KG1 (cell line): ENCODE measurements around the gene GCM1.

Experiments
- DNase-seq: peaks from one replicate; lab custom pipeline; 2025; lab: John Stamatoyannopoulos, UW

GCM1 gene

DNA sequence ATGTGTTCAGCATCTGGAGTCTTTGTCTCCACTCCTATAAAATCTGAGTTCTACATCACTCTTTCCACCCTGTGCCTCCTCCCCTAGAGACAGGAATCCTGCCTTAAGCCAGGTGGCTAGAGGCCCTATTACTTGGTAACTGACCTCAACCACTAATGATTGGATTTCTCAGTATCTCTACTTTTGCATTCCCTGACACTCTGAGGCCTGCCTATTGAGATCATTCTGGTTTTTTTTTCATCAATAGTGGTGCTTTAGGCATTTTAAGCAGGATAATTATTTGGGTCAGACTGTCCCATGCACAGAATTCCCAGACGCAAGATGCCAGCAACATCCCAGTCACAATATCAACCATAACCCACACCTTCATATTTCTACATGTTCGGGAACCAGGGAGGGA, 3.9 kb upstream of the GCM1 start:
- no peak for DNase-seq

DNA sequence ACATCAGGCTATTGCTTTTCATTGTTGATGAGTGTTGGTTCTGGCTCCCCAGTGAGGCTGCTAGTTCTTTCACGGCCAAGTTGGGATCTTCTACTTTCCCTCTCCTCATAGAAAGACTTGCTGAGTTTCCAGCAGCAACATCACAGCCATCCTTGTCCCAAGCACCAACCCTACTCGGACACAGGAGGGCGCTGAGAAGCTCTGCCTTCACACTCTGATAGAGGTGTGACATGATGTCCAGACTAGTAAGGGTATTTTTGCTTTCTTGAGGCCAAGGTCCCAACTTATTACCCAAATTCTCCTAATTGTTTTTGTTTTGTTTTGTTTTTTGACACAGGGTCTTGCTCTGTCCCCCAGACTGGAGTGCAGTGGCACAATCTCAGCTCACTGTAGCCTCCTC, 3.0 kb upstream of the GCM1 start:
- DNase-seq, result no peak

DNA sequence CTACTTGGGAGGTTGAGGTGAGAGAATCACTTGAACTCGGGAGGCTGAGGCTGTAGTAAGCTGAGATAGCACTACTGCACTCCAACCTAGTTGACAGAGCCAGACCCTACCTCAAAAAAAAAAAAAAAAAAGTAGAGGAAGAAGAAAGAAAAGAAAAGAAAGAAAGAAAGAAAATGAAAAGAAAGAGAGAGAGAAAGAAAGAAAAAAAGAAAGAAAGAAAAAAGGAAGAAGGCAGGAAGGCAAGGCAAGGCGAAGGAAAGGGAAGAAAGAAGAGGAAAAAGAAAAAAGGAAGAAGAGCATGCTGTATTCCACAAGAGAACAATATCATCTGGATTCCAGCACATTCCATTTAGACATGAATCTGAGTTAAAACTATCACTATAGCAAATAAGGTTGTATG, 3.8 kb downstream of the GCM1 start:
- DNase-seq, result no peak

DNA sequence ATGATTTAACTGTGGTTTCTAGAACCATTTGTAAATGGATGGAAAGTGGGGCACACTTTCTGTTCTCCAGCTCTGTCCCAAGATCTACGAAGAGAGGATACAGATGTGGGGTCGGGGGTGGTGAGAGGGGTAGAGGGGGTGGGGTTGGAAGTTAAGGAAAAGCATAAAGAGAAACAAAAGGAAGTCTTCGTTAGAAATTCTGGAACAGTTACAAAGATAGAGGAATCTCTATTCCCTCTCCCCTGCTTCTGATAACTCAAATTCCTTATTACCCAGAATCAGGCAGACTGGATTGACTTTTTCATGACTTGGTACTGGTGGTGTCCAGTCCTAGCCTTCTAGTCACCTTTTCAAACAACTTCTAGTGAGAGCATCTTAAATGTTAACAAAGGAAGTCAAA, 4.9 kb downstream of the GCM1 start:
- DNase-seq, result no peak

DNA sequence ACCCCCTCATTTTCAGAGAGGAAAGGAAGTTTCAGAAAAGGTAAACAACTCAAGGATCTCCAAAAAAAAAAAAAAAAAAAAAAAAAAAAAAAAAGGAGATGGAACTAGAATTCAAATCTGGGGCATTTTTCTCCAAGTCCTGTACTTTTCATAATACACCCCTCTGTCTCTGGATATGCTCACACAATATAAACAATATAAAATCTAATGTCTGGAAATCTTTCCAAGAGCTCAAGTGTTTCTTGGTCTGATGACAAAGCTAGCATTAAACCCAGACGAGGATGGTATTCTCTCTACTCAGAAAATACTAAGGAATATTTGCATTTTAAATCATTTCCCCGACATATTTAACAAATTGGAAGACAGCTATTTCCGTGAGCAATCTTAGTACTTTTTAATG, 5.8 kb downstream of the GCM1 start:
- DNase-seq, result no peak

DNA sequence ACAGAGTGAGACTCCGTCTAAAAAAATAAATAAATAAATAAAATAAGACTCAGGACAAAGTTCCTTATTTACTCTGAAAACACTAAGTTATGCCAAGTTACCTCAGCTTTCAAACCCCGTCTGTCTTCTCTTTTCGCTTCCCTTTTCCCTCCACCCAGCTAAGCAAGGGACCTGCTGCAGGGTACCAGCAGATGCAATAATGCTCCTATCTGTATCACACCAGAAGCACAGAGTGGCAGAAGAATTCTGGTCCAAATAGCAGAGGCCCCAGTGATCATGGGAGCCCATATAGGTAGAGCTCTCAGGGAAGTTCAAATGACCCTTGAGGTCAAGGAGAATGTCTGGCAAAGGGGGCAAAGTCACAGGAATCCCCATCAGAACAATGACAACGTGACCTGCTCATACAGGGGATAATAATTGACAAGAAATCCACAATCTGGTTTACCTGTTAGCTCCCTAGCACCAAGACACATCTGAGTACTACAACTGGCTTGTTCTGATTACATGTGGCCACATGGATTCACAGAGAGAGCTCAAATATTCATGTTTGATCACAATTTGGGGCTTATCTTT, 8.7 kb downstream of the GCM1 start:
- no peak for DNase-seq

DNA sequence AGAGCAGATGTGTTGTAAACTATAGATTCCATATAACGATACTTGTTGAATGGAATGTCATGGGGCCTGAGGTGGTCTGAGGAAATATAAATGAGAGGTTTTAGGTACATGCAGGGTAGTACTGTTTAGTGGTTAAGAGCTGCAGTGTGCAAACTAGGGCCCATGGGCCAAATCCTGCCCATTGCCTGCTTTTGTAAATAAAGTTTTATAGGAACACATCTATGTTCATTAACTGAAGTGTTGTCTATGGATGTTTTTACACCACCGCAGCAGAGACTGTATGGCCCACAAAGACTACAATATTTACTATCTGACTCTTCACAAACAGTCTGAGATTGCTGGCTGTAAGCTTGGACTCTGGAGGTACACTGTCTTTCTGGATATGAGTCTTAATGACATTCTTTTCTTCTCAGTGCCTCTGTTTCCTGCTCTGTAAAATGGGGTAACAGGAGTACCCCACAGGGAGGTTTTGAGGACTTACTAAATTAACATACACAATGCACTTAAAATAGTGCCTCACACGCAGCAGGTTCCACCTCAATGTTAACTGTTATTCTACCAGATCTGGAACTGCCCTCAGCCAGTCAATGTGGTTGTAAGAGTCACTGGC, 12.5 kb downstream of the GCM1 start:
- no peak for DNase-seq

DNA sequence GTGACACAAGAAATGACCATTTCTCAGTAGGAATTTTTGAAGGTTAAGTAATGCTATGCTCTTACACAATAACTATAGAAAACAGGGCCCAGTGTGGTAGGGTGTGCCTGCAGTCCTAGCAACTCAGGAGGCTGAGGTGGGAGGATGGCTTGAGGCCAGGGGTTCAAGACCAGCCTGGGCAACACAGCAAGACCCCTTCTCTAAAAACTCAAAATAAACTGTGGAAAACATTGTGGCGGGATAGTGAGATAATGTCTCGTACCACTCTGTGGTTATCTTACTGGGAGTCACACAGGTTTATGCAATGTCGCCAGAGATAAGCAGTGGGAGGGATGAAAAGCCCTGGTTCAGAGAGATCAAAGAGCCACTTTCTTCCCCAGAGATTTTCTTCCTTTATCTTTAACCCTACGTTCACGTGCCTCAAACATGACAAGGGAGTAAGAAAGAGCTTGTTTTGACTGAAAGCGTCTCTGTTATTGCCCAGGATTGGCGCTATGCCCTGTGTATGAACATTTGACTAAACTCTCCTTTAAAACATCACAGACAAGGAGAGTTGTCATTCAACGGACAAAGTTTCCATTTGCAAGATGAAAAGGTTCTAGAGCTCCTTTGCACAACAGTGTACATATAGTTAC, 13.9 kb downstream of the GCM1 start:
- DNase-seq, result no peak

DNA sequence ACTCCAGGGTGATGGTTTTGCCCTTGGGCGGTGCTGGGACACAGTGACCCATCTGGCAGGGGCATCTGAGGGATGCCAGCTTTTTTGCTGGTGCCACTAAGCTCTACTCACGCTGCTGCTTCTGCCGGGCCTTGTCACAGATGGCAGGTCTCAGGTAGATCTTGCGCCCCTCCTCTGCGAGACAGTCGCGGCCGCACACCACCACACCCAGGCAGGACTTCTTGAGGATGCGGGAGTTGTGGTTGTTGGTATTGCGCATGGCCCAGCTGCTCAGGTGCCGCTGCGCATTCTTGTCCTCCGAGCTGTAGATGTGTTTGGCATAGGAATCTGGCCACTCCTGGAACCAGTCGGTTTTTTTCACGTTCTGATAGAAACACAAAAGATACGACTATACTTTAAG, 14.7 kb downstream of the GCM1 start:
- no peak for DNase-seq

DNA sequence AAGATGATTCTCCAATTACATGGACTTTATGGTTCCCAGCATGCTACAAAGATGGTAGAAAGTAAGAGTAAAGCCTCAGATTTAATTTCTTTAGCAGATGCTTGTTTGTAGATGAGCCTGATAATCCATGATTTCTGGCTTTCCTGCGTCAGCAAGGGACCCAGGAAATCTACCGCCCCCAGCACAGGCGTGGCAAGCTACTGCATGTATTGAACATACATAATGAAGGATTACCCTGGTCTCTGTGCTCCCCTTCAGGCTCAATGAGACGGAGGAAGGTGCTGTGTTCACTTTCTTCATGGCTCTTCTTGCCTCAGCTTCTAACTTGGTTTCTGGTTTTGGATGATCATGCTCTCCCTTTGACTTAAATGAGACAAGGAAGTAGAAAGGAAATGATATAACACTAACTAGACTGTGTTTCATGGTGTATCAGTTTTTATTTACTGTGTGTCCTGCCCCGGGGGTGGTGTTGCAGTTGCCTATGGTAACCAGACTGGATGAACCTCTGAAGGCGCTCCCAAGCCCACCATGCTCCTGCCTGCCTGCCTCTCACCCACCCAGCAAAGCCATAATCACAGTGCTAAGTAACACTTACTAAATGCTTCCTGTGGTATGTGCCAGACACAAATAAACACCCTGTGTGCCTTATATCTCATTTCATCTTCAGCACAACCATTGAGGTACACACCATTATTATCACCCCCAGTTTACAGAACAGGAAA, 17.9 kb downstream of the GCM1 start:
- no peak for DNase-seq

DNA sequence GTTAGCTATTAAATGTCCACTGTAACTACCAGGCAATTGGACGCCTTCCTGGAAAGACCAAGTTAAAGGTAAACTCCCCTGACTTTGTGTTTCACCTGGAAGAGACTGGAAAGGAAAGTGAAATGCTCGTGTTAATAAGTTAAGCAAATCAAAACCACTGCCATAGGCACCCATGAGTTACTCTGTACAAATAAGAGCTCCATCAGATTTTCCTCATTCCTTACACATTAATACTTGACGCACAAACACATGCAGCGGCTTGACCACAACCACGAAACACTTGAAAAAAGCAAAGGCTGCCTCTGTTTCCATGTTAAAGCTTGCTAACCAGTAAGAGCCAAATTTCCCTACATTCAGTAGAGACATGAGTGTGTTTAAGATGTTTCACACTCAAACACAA, 19.8 kb downstream of the GCM1 start:
- no peak for DNase-seq

DNA sequence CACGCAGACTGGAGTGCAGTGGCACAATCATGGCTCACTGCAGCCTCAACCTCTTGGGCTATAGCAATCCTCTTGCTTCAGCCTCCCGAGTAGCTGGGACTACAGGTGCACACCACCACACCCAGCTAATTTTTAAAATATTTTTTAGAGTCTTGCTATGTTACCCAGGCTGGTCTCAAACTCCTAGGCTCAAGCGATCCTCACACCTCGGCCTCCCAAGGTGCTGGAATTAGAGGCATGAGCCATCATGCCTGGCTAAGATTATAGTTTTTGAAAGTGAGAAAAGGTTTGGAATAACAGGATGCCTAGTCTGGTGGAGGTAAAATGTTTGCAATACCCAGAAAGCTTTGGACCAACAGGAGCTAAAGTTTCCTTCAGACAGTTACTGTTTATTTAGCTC, 23.4 kb downstream of the GCM1 start:
- no peak for DNase-seq

DNA sequence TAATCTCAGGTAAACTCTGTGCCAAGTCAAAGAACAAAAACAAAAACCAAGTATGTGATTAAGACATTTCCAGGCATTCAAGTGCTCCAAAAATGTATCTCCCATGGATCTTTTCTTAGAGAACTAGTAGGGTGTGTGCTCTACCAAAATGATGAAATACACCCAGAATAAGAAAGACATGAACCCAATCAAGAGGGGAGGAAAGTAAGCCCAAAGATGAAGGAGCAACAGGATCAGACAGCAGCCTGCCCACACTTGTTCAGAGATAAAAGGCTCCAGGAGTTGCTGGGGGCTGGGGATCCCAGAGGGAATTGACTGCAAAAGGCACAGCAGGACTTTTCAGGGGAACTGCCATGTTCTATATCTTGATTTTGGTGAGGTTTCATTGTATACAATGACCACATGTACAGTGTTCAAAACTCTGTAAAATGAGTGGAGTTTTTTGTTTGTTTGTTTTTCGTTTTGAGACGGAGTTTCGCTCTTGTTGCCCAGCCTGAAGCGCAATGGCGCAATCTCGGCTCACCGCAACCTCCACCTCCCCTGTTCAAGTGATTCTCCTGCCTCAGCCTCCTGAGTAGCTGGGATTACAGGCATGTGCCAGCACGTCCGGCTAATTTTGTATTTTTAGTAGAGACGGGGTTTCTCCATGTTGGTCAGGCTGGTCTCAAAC, 24.4 kb downstream of the GCM1 start:
- no peak for DNase-seq

DNA sequence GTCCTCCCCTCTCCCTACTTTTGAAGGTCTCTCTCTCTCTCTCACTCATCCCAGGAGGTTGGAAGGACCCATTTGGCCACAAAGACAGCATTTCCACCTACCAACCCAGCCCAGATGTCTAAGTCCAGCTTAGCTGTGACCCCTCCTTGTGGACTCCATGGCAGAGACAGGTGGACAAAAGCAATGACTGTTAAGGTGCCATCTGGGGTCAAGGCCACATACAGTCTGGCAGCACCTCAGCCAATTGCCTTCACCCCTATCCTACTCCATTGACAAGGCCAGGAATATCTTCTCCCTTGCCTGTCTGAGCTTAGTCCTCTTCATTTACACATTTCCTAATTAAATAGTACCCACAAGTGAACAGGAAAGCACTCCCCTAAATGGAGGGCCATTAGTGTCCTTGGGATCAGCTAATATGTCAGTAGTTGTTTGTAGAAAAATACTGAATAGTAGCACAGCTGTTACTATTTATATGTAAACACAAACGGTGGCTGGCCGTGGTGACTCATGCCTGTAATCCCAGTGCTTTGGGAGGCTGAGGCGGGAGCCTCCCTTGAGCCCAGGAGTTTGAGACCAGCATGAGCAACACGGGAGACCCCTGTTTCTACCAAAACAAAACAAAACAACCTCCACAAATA, 28.8 kb downstream of the GCM1 start:
- DNase-seq, result no peak

DNA sequence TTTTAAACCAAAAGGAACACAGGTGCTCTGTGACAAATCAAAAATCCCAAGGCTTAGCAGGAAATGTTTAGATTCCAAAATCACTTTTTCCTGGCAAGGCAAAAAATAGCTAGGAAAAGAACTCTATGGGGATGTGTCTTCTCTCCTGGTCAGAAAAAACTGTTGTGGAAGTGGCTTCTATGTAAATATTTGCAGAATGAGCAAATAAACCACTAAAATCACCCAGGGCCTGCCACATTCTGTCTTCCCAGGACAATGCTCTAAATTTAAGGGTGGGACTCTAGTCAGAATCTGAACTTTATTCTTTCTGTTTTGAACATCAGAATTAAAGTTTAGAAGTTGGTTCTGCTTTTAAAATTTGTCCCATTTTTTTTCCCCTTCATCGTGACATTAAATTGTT, 29.3 kb downstream of the GCM1 start:
- no peak for DNase-seq

DNA sequence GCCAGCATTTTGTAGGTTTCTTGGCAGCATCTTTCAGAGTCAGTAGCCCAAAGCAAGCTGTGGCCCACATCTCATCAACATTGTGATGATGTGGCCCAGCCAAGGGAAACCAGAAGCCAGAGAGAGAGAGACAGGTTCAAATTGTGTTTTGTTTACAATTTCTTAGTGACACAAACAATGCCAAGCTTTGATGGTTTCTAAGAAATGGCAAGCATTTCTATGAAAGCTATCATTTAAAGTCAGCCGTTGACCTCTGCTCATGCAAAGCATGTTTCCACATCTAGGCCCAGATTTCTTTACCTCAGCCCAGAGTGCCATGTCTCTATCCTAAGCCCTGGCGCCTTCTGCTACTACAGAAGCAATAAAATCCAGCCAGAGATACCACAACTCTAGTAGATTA, 32.9 kb downstream of the GCM1 start:
- no peak for DNase-seq

DNA sequence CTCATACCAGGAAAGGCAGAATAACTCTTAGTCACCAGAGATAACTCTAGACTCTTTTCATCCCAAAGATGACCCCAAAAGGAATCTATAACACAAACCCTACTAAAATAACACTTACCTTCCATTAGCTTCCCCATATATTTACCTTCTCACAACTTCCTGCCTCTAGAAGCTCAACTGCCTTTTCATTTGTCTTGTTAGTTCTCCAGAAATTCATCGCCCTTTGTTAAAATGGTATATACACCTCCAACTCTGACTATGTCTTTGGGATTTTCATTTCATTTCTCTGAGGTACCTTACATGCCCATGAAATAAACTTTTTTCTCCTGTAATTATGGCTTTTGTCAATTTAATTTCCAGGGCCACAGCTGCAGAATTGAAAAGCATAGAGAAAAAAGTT, 33.5 kb downstream of the GCM1 start:
- DNase-seq, result no peak

DNA sequence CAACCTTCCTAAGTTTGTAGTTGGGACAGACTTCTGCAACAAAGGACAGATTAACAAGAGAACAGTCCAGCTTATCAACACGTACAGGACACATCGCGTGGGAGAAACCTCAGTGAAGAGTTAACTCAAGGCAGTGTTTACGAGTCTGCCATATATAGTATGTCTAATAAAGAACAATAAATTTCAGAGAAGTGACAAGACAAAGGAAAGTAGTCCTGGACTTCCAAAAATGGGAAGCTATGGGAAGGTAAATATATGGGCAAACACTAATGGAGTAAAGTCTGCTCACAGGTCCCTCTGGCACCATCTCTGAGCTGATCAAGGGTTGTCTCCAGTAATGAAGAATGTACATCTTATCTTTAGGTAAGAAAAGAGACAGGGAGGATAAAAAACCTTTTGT, 34.9 kb downstream of the GCM1 start:
- DNase-seq, result no peak

DNA sequence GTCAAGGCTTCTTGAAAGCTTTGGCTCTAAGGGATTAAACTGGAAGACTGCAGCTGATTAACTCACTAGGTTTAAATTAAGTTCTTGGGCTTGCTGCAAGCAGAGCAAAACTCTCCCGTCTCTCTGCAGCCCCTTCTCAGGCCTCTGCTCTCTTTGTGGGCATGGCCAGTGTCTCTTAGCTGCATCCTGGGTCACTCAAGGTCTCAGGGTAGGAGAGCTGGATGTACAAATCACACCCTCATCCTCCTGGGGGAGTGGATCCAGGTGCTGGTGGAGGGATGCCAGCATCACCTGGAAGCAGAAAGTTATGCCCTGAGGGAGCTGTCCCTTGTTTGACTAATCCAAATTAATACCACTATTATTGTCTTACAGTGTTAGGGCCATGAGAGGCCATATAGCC, 35.8 kb downstream of the GCM1 start:
- no peak for DNase-seq

DNA sequence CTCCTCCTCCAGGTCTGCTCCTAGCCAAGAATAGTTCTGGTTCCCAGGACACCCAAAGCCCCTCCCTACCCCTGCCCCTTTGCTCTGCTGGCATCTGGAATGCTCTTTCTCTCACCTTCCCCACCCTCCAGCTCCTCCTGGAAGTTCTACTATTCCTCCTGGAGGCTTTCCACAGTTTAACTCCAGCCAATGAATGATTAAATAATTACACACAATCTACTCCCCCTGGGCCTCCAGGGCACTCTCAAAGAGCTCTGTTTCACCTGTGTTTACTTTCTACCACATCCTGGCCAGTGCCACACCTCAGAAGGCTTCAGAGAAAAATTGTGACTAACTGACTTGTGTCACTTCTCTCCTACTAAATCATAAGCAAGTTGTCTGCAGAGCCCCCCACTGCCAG, 36.2 kb downstream of the GCM1 start:
- DNase-seq, result no peak

DNA sequence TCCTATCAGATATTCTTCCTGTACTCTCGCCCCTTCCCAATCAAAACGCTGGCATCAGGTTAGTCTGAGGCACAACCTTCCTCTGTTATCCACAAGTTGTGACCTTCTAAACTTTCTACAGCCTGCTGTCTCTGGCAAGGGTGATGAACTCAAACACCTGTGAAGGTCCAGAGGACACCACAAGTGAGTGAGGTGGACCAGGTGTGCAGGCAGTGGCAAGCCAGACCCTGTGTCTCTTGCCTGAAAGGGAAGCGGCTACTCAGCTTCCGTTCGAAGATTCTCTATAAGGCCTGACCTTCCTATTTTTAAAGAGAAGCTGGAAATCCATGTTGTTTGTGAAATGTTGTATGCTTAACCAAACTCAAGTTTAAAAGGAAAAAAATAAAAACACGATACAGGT, 36.8 kb downstream of the GCM1 start:
- no peak for DNase-seq

DNA sequence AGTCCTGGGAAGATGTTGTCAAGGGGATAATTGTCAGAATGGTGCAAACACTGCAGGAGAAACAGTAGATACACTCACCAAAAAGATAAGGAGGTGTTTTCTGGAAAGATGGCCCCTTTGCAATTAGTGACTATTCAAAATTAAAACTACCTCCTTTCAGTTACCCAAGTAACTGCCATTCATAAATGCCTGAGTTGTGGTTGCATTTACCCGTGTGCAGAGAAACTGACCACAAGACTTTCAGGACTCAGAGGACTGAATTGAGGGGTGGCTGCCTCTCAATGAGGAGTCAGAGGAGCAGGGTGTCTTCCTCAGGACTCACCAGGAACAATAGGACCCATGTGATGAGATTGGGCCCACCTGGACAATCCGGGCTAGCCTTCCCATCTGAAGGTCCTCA, 39.0 kb downstream of the GCM1 start:
- DNase-seq, result no peak
